Activated CD8-positive, alpha-beta memory T cell treated with anti-CD3 and anti-CD28 coated beads for 1 hour (primary cell): ENCODE data around the gene SESTD1.
"Not testable (repeated sequence)": the region's sequence is repeated elsewhere in the genome, so short reads cannot be mapped to it uniquely, and the experiment has no call there.

Experiments used
- DNase-seq, 2 donors: peaks; one replicate each; pipeline ENCODE4 v3.0.0-alpha.2; 2020; ENCODE audit warnings: low read depth in 1 of 2; ENCODE audit errors: extremely low read depth in 1 of 2

Gene SESTD1

DNA sequence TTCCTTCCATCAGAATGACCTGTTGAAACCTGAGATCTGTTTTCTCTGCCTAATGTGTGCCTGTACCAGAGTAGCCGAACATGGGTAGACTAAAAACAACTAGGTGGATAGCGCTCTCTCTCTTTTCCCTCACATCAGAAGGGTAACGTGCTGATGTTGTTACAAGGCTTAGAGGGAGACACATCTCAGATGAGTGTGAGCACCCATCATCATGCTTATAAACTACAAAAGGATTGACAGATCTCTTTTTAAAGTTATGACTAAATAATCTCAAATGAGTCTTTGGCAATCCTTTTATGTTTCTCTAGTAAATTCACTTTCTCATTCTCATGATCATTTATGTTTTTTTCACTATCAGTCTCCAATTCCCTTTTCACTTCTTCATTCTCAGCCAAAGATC, 139.2 kb downstream of the SESTD1 start:
- DNase-seq, result no peak

DNA sequence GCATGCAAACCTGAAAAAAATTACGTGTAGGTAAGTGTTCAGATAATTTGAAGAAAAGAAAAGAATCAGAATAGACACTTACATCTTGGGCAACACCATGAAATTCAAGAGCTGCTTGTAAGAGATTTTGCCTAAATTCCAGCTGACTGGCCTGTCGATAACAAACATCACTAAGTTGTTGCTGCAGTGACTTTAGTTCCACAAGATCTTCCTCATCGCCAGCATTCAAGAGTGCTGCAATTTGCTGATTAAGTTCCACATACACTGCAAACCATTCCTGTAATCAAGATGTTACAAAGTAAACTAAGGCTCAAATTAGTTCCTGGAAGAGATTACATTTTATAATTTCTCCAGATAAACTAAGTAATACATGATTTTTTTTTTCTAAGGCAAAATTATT, 140.3 kb downstream of the SESTD1 start:
- no peak for DNase-seq

DNA sequence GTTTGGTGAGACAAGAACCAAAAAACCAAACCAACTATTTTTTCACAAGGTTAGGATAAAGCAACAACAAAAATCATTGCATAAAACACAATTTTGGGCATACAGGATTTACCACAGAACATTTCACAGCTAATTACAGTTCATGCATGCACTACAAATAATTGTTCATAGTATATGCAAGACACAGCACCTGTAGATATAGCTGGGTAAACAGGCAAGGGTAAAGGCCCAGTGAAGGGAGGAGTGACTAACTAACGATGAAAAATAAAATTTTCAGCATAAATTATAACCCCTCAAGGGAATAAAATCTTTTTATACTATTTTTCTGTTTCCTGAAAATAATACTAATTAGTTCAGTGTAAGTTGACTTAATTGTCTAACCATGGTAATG, 141.4 kb downstream of the SESTD1 start:
- DNase-seq, result no peak

DNA sequence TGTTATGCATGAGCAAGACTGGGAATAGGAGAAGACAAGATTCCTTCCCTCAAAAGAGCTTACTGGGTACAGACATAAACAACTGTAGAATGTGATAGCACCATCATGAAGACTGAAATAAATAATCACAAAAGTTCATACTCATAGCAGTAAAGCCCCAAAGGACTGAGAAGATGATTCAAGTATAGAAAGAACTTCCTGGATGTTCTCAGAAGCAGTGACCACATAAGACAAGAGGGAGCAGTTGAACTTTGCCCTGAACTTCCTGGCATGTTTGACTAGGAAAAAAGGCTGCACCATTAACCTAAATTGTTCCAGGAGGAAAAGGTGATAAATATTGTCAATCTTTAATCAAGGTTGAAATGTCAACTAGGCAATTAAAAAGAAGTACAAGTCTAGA, 156.9 kb downstream of the SESTD1 start:
- no peak for DNase-seq

DNA sequence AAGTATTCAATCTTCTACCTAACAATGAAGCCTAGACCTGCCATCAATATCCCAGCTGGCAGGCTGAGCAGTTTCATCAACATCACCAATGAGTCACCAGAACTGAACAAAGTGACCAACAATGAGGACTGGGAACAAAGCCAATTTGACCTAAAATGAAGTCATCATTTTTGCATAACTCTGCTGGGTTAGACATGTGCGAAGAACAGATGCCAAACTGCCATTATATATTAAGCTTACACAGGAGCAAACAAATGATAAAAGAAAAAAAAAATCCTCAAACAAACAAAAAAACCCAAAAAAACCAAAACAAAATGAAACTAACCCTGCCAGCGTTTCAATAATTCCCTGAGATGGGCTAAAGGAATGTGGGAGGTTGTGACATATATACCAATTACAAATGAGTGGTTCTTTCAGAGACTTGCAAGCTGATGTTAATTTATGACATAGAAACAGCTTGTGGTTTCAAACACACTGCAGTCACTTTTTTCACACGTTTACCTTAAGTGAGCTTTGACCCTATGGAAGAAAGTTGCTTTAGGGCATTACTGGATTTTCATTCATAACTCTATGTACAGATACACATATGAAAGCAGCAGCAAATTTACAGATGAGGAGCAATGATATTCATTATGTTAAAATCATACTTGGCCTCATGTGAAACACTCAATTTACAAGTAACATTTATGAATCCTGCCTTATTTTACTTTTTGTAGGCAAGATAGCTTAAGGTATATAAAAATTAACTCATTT, 157.8 kb downstream of the SESTD1 start:
- no peak for DNase-seq

DNA sequence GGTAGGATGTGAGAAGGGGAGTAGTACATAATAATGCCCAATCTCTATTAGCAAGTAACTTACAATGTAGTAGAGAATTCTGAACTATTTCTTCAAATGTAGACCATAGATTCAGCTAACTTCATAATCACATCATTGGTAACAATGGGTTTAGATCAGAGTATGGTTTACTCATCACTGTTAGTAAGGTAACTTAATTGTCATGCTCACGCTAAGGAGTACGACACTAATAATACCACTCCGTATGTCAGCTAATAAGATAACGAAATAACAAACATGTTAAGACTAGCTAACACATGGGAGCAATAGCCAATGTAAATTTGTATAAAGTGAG, 158.3 kb downstream of the SESTD1 start:
- no peak for DNase-seq

DNA sequence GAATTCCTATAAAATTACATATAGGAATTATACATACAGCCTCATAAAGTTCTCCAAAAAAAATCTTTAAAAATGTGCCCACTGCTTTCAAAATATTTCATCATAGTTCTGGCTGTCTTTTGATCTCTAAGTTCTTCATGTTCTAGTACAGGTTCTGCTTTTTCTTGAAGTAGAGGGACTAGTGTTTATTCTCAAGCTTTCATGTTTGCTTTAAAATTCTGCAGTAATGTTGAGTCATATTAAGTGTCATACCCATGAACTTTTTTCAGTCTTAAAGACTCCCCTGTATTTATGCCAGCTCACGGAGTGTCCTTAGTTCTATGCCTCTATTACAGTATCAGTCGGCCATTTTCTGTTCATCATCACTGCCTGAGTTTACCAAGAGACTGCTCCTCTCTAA, 159.9 kb downstream of the SESTD1 start:
- DNase-seq, result no peak

DNA sequence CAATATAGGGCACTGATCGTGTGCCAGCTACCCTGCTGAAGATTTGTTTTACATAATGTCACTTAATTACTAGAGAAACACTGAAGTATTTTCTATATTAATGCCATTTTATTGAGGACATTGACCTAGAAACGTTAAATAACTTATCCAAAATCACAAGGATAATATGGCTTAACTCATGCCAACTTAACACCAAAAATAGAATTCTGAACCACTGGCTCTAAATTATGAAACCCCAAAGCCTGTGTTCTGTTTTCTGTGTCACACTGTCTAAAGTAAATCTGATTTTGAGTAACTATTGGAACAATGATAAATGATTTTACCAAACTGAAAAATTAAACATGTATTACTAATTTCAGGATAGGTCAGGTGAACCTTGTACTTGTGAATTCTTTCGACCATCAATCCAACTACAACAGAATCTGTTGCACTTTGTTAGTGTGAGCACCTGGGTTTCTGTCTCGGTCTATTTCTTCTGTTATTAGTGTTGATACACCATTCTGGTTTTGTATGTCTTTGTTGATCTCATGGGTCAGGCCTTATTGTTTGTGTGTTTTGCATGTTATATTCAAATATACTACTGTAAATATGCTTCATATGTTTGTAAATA, 166.4 kb downstream of the SESTD1 start:
- DNase-seq, result no peak

DNA sequence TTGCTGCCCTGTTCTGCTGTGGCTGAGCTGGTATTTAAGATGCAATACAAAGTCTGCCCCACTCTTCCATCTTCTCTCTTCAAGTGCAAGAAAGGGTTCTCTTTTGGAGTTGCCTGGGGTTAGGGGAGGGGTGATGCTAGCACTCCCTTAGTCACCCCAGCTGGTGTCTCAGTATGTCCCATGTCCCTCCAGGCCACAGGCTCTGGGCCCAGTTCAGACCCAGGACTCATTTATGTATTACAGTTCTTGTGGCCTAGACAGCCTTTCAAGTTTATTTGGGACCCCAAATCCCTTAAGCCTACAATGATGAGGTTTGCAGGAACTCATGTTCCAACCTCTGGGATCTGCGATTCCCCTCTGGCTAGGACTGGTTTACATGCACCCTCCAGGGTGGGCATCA, 167.5 kb downstream of the SESTD1 start:
- no peak for DNase-seq

DNA sequence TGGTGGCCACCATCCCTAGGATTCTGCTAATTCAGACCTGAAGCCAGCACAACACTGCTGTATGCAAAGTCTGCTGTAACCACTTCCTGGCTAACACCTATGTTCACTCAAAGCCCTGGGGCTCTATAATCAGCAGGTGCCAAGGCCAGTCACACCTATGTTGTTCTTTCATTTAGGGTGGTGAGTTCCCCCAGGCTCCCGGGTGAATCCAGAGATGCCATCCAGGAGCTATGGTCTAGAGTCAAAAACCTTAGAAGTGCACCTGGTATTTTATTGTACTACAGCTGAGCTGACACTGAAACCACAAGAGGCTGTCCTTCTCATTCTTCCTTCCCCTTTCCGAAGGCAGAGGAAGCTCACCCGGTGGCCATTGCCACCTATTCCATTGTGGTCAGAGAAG, 168.5 kb downstream of the SESTD1 start:
- DNase-seq, result no peak

DNA sequence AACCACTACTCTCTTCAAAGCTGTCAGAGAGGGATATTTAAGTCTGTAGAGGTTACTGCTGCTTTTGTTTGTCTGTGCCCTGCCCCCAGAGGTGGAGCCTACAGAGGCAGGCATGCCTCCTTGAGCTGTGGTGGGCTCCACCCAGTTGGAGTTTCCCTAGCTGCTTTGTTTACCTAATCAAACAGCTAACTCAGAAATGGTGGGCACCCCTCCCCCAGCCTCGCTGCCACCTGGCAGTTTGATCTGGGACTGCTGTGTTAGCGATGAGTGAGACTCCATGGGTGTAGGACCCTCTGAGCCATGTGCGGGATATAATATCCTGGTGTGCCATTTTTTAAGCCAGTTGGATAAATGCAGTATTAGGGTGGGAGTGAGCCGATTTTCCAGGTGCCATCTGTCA, 171.7 kb downstream of the SESTD1 start:
- not testable (repeated sequence) for DNase-seq

DNA sequence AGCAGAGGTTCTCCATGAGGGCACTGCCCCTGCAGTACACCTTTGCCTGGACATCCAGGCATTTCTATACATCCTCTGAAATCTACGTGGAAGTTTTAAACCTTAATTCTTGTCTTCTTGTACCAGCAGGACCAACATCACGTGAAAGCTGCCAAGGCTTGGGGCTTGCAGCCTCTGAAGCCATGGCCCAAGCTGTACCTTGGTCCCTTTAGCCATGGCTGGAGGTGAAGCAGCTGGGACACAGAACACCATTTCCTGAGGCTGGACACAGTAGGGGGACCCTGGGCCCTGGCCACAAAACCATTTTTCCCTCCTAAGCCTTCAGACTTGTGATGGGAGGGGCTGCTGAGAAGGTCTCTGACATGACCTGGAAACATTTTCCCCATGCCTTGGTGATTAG, 181.9 kb downstream of the SESTD1 start:
- no peak for DNase-seq

DNA sequence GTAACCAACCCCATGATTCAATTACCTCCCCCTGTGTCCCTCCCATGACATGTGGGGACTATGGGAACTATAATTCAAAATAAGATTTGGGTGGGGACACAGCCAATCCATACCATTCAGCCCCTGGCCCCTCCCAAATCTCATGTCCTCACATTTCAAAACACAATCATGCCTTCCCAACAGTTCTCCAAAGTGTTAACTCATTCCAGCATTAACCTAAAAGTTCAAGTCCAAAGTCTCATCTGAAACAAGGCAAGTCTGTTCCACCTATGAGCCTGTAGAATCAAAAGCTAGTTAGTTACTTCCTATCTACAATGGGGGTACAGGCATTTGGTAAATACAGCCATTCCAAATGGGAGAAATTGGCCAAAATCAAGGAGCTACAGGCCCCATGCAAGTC, 182.7 kb downstream of the SESTD1 start:
- no peak for DNase-seq

DNA sequence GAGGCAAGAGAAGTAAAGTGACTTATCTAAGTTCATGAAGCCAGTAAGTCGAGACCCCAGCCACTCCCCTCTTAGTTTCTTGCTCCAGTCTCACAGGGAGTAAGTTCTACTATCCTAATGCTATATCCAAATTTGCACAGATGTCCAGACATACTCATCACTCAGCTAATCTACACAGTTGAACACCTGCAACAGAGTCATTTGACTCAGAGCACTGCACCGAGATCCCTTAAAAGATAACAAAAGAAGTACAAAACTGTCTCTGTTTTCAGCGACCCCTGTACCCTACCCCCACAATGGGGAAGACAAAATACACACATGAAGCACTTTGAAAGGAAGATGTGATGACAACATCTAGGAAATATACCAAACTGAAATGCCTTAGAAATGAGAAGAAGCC, 192.1 kb downstream of the SESTD1 start:
- no peak for DNase-seq

DNA sequence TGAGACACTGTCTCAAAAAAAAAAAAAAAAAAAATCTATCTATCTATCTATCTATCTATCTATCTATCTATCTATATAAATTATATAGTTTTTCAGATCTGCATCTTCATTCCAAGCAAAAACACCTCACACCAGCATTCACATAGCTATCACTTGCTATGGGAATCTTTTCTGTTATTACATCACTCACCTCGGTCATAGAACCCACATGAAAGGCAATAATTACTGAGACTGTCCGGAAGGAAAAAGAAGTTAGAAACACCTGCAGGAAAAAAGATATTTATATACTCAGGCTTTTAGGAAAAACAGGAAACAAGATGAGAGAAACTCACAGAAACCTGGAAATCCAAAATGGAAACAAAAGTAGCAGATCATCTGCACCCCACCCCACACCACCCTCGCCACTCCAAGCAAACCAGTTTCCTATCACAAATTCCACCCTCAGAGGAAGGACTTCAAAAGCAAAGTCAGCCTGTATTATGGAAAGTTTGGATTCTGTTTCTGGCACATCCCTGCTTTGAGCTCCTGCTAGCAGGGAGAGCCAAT, 192.7 kb downstream of the SESTD1 start:
- DNase-seq, result no peak

DNA sequence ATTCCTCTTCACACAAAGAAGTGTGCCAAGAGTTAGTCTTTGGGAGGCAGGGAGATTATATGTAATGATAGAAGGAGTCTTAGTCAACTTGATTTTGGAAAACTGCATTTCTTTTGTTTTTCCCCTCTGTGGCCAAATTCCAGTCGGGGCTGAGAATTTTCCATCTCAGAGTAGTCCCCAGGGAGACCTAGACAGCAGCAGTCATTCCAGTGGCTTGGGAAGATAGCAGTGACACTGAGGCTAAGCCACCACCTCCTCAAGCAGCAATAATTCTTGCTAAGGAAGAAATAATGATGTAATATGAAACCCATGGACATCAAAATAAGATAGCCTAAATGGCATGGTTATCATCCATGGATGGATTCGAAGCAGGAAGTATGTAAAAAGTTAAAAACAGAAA, 193.7 kb downstream of the SESTD1 start:
- DNase-seq, result no peak

DNA sequence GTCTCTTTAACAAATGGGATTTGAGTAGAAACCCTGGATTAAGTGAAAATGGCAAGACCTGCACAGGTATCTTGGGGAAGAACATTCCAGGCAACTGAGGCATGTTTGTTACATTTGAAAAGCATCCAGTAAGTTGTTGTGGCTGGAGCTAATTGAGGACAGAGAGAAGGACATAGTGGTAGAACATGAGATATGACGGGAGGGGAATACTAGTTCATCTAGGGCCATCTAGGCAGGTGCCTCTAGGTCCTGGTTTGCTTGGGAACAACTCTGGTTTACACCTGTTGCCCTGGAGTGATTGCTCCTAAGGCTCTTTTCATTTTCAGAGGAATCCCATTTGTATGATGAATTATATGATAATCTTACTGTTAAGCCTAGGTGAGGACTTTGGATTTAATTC, 194.9 kb downstream of the SESTD1 start:
- DNase-seq, result no peak

DNA sequence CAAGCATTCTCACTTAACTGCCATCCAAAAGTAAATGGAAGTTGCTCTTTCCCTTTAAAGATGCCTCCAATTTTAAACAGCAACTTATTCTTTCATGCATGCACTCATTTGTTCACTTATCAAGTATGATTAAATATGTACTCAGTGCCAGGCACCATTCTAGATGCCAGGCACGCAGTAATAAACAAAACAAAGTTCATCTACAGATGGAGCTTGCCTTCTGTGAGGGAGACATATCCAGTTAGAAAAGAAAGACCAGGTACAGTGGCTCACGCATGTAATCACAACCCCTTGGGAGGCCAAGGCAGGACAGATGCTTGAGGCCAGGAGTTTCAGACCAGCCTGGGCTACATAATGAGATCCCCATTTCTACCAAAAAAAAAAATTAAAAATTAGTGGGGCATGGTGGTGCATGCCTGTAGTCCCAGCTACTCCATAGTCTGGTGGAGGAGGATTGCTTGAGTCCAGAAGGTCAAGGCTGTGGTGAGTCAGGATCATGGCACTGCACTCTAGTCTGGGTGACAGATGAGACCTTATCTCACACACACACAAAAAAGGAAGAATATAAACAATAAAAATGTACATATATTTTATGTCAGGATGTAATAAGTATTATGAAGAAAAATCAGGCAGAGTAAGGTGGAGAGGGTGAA, 195.5 kb downstream of the SESTD1 start:
- DNase-seq, result no peak

DNA sequence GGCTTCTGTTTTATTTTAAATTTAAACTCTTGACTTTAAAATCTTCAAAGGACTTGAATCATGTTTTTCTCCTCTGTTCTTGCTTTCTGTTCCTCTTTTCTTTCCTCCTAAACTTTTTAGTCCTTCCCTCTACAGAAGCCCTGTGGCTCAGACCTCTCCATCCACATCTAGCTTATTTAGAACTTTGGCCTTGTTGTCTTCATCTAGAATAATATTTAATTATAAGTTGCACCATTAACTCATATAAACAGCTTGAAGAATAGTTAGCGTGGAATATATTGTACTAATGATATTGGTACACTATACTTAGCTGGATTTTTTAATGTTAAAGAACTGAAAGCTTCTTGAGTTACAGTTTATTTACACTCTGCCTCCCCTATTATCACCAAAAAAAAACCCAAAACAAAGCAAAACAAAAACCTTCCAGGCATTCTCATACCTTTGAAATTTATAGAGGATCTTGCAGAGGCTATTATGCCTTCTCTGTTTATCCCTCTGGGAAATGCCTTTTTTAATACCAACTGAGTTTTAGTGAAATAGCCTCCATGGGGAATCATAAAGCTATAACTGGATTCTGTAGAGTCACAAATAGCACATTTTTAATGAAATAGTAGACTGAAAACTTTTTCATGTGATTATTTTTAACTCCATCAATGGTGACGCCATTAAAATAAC, 205.5 kb downstream of the SESTD1 start:
- DNase-seq, result no peak

DNA sequence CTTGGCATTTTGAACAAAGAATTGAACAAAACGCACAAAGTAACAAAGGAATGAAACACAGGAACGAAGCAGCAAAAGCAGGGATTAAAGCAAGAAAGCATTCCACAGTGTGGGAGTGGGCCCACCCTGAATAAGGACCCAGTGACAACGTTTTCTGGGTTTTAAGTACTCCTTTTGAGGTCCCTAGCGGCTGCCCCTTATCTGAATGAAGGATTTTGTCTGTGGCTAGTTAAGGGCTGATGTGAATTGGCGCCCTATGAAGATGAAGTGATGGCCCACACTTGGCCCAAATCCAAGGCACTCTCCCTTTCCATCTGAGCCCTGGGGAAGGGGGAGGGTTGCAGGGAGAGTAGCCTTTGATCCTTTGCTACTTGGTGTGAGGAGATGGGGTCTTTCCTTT, 206.9 kb downstream of the SESTD1 start:
- DNase-seq, result no peak

DNA sequence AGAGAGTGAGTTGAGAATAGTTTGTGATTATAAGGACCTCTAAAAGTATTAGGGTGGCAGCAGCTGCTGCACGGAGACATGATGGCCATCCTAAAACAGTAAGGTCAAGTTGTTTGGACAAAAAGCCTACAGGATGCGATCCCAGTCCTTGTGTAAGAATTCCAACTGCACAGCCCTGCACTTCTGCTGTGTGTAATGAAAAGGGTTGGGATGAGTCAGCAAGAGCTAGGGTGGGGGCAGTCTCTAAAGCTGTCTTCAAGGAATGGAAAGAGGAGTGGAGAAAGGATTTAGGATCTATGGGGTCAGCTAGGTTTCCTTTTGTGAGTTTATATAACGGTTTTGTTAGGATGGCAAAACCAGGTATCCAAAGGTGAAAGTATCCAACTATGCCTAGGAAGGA, 211.1 kb downstream of the SESTD1 start:
- not testable (repeated sequence) for DNase-seq
